22Rv1 (cell line): Measurements from ENCODE around the gene MORN1.
"Not testable (repeated sequence)": the region's sequence is repeated elsewhere in the genome, so short reads cannot be mapped to it uniquely, and the experiment has no call there.

Source experiments
- H3K27ac ChIP-seq: fragments of 450-650 bp; 2 replicates; pipeline ENCODE4 v1.5.1; 2017
- CTCF ChIP-seq: fragments of 450-650 bp; IDR thresholded peaks from 2 replicates; pipeline ENCODE4 v1.5.1; 2017; ENCODE audit warnings: mild to moderate bottlenecking
- ZFX ChIP-seq: fragments of 450-650 bp; IDR thresholded peaks from 2 replicates; pipeline ENCODE4 v1.6.1; 2017; ENCODE audit warnings: antibody characterized with exemption, borderline replicate concordance

MORN1 gene

GRCh38 chr1:2337081-2337480 lies 54.3 kb downstream of the MORN1 start:
- no peak overlapping the region for H3K27ac ChIP-seq
- TF ChIP-seq CTCF (no peak), ZFX (no peak)

GRCh38 chr1:2336499-2336898 lies 54.9 kb downstream of the MORN1 start:
- no peak for TF ChIP-seq ZFX
- no peak for TF ChIP-seq CTCF
- no peak overlapping the region for H3K27ac ChIP-seq

GRCh38 chr1:2335721-2336455 lies 55.5 kb downstream of the MORN1 start:
- H3K27ac ChIP-seq, result no peak overlapping the region
- TF ChIP-seq CTCF, result no peak

GRCh38 chr1:2334883-2335534 lies 56.3 kb downstream of the MORN1 start:
- H3K27ac ChIP-seq, result no peak overlapping the region
- TF ChIP-seq ZFX, result no peak

- H3K27ac ChIP-seq, result no peak overlapping the region
- TF ChIP-seq ZFX (no peak), CTCF (no peak)
Measured at GRCh38 chr1:2334366-2334765, 57.0 kb downstream of the MORN1 start.

GRCh38 chr1:2331580-2331979 lies 59.8 kb downstream of the MORN1 start:
- not testable (repeated sequence) for H3K27ac ChIP-seq

GRCh38 chr1:2331200-2331544 lies 60.2 kb downstream of the MORN1 start:
- TF ChIP-seq ZFX (no peak), CTCF (no peak)
- no peak overlapping the region for H3K27ac ChIP-seq

- H3K27ac ChIP-seq, result no peak overlapping the region
- TF ChIP-seq ZFX, result no peak
- no peak for TF ChIP-seq CTCF
Measured at GRCh38 chr1:2330519-2331199, 60.7 kb downstream of the MORN1 start.
